Activated T-helper 1 cell treated with Interleukin-2 at 50 U/mL for 16 hours (primary cell): Measurements from ENCODE around the gene NXPH4.

Experiments used
- DNase-seq: peaks from one replicate; pipeline ENCODE4 v3.0.0-alpha.2; 2020; ENCODE audit warnings: low read depth

NXPH4 gene

DNA sequence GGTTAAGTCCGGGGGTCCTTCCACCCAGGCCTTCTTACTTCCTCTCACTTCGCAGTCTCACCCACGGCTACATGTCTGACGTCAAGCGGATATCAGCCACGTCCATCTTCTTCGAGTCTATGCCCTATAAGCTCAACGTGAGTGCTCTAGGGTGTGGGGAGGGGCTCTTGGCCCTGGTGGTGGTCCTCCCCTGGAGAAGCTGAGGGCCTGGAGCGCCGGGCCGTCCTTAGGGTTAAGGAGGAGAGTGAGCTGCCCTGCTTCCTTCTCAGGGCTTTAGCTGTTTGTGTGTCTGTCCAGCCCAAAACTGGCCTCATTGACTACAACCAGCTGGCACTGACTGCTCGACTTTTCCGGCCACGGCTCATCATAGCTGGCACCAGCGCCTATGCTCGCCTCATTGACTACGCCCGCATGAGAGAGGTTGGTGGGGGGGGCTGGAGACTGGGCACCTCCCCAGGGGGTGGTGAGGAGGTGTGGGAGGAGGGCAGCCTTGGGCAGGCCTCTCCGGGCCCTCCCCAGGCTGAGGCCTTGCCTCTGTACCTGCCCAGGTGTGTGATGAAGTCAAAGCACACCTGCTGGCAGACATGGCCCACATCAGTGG is 15.7 kb downstream of the NXPH4 start:
- no peak for DNase-seq

DNA sequence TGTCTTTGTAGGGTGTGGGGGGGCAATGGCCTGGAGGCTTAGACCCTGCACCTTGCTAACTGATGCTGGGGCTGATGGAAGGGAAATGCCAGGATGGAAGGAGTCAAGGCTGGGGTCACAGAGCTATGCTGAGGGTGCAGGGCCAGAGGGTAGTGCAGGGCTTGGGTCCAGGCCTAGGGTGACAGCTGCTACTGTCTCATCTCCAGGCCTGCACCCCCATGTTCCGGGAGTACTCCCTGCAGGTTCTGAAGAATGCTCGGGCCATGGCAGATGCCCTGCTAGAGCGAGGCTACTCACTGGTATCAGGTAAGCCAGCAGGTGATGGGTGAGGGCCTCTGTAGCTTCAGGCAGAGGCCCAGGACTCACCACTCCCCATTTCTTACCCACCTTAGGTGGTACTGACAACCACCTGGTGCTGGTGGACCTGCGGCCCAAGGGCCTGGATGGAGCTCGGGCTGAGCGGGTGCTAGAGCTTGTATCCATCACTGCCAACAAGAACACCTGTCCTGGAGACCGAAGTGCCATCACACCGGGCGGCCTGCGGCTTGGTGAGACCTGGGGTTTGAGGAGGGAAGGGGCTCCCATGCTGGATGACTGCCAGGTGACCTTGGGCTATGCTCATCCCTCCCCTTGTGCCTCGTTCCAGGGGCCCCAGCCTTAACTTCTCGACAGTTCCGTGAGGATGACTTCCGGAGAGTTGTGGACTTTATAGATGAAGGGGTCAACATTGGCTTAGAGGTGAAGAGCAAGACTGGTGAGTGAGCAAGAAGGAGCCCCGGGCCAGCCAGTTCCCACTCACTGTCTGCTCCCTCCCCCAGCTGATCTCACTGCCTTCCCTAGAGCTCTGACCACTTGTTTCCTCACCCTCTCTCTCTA is 17.0 kb downstream of the NXPH4 start:
- DNase-seq = no peak

DNA sequence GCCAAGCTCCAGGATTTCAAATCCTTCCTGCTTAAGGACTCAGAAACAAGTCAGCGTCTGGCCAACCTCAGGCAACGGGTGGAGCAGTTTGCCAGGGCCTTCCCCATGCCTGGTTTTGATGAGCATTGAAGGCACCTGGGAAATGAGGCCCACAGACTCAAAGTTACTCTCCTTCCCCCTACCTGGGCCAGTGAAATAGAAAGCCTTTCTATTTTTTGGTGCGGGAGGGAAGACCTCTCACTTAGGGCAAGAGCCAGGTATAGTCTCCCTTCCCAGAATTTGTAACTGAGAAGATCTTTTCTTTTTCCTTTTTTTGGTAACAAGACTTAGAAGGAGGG is 17.6 kb downstream of the NXPH4 start:
- no peak for DNase-seq

DNA sequence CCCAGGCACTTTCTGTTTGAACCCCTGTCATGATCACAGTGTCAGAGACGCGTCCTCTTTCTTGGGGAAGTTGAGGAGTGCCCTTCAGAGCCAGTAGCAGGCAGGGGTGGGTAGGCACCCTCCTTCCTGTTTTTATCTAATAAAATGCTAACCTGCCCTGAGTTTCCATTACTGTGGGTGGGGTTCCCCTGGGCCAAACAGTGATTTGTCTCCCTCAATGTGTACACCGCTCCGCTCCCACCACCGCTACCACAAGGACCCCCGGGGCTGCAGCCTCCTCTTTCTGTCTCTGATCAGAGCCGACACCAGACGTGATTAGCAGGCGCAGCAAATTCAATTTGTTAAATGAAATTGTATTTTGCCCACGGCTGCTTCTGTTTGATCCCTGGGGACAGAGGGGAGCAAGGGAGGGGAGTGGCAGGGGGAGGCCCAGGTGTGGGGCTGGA is 18.0 kb downstream of the NXPH4 start:
- no peak for DNase-seq

DNA sequence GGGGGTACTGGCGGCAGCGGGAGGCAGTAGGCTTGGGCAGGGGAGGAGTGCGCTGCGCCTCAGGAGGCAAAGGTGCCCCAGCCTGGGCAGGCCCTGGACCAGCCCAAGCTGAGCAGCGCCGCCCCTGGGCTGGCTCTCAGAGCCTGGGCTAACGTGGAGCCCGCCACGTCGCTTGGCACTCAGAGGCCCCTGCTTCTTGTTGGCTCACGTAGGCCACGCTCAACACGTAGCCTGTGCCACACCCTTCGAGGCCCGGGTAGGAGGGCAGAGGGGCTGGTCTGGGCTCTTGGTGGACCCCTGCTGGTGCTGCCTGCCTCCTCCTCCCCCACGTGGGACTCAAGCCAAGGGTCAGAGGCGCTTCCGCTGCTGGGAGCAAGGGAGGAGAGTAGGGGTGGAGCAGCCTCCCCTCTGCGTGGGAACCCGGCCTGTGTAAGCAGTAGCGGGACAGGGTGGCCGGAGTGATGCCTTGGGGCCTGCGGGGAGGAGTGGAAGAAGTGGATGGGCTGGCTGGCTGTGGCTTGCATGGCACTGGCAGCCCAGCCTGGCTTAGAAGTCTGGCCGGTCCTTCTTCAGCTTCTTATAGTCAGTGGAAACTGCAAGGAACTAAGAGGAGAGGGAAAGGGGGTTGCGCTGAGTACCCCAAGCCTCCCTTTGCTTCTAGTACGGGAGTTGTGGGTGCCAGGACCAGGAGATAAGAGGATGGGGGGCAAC is 18.6 kb downstream of the NXPH4 start:
- DNase-seq = no peak

DNA sequence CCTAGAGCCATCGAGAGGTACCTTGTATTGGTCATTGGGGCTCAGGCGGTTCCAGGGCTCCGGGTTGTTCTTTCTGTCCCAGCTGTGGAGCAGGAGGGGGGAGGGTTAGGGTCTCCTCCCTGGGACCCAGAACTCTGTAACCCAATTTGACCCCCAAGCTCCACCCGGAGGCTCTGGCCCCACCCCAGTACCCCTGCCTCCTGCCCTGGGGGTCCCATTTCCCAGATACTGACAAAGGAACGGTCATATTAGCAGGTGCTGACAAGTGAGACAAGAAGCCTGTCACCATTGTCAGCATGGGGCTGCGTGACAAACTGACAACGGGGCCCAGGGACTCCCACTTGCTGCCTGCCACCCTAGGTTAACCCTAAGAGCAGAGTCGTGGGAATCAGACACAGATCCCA is 19.1 kb downstream of the NXPH4 start:
- DNase-seq = no peak

DNA sequence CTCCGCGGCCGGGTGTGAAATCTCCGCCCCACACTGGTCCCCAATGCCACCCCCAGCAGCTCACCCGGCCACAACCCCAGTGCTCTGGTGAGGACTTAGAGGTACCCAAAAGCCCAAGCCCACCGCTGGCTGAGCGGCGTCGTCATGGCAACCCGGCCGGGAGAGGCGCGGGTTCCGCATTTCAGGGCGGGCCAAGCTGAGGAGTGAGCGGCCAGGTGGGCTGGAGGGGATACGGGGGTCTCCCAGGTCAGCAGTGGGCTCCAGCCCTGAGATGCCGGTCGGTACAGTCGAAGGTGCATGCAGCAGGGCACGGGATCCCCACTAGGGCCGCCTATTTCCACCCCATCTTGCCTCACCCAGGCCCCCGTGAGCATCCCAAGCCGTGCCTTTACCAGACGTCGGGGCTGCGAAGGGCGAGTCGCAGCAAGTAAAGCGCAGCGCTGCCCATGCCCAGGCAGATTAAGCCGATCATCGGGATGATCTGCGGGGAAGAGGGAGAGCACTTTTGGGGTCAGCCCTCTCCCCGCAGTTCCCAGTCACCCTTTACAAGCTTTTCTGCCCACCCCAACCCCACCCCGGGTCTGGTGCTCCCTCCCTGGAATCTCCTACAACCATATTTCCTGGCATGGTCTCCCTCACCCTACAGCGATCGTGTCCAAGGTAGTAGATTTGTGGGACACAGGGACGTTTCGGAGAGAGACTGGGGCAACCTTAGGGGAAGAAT is 19.8 kb downstream of the NXPH4 start:
- no peak for DNase-seq

DNA sequence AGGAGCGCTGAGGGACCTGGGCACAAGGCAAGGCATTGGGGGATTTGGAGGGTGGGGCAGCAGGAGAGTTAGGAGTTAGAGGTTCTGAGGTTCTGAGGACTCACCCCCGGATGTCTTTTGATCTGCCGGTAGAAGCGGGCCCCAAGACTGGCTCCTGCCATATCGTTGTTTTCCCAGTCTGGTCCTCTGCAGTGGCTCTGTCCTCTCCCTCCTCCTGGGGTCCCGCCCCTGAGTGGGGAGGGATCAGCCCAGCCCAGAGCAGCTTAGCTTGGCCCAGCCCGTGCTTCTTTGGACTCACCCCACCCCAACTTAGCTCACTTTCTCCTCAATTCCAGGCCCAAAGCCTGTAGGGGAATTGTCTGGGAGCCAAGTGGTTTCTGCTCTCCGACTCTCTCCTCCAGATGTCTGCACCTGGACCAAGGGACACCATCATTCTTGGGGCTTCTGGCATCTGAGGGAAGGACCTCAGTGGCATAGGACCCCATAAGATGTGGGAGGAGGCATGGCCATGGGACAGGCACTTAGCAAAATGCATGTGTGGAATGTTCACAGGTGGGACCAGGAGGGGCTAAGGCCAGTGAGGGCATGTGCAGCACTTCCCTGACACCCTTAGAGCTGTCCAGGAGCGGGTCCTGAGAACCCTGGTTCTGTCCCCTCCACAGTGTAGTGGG is 20.5 kb downstream of the NXPH4 start:
- no peak for DNase-seq

DNA sequence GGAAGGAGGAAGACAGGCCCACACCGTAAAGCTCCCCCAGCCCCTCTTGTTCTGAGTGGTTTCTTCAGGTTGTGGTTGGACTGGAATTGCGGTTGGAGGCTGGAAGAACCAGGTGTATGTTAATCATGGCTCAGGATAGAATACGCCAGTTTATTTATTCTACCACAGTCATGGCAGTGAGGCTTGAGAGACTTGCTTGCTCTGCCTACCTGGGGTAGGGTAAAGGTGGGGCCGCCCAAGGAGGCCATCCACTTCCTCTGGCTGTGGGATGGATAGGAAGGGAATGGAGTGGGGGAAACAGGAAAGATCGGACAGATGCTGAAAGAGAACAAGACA is 21.0 kb downstream of the NXPH4 start:
- DNase-seq = no peak

DNA sequence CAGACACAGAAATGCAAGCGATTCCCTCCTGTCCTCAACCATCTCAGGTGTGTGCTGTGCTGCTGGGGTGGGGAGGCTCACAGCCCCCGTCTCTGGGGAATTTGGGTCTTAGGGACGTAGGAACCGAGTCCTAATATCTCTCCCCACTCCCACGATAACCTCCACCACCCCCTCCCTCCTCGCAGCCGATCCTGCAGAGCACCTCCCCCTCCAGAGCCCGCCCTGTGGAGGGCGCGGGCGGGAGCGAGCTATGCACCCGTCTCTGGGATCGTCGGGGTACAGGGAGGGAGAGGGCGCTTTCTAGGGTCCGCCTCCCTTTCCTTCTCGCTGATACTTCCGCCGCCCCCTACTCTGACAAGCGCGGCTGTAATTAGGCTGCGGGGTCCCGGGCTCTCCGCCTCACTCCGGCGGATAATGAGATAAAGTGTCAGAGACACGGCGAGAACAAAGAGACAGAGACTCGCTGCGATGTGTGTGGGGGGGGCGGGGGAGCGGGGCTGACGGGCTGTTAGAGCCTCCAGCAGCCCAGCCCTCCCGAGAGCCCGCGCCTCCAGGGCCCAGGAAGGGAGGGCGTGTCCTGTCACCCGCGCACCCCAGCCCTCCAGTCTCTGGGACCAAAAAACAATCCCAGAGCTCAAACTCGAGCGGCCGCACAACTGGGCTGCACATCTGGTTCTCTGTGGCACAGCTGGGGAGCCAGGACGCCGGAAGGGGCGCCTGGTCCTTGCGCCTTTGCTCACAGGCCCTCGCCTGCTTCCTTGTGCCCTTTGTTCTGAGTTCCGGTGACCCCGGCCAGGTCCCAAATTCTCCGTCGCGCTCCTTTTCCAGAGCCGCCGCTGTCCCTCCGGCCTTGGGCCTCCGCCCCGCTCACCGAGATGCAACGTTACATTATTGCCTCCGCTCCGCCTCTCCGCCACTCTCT is 21.6 kb downstream of the NXPH4 start:
- no peak for DNase-seq

DNA sequence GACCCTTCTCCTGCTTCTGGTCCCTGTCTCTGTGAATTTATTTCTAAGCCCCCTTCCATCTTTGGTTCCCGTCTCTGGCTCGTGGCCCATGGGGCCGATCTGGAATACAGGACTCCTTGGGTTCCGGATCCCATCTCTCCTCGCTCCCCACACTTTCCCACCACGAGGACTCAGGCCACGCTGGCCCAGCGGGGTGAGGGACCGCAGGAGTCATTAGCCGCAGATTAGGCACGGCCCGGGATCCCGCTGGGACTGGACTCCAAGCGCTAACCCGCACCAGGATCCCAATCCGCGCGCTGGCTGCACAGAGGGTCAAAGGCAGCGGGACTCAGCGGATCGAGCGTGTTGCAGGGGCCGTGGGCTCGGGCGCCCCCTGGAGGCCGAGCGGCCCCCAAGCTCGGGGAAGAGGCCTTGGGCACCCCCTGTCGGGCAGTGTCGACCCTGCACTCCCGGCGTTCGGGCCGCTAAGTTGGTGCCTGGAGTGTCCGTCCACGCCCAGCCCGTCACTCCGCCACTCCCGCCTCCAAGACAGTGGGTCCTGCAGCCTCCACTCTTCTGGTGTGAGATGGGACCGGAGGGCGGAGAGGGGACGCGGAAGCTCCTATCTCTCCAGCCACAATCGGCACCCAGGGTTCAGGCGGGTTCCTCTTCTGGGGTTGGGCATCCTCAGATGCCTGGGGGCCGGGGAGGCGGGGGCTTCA is 22.4 kb downstream of the NXPH4 start:
- DNase-seq = peak; percentile 78

DNA sequence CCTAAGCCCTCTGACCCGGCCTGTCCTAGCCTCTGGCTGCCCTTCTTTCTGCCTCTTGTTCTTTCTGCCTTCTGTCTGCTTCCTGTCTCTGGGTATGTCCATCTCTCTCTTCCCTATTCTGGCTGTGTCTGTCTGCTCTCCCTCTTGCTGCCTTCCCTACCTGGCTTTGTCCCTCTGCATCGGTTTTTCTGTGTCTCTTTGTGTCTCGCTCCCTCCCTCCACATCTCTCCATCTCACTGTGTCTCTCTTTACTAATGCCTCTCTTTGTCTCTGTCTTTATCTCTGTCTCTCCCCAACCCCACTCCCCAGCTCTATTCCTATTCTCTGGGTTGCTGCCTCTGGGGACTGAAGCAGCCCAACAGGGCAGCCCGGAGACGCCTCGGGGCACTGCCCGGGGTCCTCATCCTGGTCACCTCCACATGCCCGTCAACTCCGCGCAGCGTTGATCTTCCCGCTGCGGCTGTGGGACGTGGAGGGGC is 23.0 kb downstream of the NXPH4 start:
- DNase-seq = no peak

DNA sequence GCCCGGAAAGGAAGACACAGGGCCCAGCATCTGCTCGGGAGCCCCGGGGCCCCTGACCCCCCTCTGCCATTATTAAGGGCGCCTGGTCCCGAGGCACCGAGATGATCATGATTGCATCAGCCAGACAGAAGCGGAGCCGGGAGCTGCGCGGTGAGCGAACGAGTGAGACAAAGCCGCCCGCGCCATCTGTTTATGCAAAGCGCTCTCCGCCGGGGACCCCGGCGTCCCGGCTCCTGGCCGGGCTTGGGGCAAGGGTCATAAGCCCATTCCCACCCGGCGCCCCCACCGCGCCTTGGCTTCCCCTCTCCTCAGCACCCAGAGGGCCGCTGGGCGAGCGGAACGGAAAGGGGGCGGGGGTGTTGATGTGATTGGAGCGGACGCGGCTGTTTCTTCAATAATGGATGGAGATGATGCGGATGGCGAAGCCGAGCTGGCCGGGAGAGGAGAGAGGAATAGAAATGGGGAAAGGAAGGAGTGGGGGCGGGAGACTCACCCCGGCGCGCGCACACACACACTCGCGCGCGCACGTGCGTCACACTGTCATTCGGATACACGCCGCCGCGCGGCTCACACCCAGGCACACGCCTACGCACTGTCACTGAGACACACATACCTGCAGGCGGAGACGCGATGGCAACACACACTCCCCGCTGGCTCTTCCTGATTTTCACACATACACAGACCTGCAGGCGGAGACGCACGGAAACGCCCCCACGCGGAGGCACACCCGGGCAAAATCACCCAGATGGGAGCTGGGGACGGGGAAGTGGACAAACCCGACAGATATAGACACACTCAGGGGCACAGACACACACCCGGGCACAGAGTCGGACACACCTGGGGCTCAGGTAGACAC is 23.7 kb downstream of the NXPH4 start:
- DNase-seq = peak; percentile 58

DNA sequence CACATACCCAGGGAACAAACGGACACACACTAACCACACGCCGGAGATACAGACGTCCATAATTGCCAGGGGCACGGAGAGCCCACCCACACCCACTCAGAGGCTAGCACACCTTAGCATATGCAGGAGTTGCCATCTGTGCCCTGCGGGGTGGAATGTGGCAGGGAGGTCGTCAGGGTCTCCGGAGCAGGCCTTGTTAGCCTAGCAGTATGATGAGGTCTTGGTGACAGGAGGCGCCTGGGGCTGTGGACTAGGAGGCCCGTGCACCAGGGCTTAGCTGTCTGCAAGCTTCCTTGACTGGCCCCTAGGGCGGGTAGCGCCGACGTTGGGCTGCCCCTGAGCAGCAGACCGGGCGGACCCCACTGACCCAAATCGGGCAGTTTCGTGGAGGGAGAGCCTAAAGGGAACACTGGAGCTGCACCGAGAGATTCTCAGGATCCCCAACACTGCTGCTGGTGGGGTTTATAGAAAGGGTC is 24.4 kb downstream of the NXPH4 start:
- DNase-seq = no peak

DNA sequence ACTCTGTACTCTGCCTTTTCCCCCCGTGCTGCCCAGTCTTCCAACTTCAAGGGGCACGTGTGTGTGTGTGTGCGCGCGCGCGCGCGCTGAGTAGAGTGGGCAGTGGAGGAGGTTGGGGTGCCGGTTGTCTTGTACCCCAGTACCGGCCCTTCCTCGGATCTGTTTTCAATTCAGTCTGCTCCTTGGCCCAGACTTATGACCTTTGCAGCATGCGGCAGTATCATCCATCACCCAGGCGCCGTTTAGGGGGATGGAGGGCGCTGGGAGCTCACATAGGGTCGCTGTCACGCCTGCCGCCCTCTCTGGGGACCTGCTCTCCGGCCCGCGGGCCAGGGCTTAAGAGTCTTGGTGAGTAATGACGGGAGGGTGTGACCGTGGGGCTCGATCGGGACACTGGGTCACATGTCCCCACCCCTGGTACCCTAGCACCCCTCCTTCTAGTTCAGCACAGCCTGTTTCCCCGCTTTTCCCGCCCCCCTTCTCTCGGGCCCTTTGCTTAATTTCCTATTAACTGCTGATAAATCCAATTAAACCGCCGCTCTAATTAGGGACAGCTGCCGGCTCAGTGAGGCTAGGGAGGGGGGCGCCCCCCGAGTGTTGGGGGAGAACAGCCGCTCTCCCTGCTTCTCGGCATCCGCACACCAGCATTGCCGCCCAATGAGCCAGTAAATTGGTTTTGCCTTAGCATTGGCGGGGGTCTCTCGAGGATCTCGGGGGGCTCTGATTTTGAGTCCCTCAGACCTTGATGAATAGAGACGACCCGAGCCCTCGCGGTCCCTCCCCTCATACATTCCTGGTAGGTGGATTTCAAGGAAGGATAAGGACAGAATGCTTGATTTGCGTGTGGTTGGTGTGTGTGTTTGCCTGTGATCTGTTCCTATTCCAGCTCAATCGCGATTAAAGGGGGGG is 25.1 kb downstream of the NXPH4 start:
- no peak for DNase-seq

DNA sequence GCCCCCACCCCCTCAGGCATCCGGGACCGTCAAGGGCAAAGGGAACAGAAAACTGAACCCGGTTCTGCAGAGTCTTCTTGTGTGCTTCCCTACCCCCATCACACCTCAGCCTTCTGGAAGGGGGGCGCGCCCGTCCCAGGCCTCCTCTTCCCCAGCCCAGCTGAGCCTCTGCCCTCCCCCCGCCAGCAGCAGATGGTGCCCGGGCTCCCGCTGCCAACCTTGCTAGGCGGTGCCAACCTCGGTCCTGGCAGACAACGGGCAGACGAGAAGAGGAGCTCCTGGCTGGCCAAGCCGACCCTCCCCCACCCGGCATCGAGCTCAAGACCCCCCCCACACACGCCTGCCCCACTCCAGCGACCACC is 25.7 kb downstream of the NXPH4 start:
- DNase-seq = no peak

DNA sequence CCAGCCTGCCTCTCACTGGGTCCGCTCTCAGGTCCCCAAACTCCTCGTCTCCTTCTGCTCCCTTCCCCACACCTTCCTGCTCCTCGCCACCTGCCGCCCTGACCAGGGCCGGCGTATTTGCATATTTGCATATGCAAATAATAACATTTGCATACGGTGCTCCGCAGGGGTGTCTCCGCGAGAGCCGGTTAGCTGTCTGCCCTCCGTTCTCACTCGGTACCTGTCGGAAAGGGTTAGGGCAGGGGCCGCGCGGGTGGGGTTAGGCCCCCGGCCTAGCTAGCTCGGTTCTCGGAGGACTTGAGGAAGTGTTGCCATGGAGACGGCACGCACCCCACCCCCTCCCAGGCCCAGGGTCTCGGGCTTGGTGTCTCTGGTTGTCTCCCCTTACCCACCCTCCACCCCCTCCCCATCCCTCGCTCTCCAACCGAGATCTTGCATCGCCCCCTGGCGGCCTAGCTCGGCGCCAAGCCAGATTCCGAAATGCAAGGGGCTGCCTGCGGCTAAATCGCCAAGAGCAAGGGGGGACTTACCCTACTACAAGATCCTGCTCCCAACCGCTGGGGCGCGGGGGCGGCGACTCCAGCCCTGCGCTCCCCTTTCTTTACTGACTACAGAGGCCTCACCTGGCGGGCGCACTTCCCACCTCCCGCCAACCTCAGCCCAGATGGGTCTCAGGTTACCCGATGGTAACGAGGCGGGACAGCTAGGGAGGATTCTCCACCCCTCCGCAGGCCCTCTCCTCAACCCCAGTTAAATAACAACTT is 26.3 kb downstream of the NXPH4 start:
- no peak for DNase-seq
